Neural cell (in vitro differentiated cells): ENCODE data around the gene COPZ1. TPM values are rescaled to one million over a fixed set of nuclear protein-coding genes. Genes with fewer than 3 reads are reported as not detected.

Experiments used
- H2AFZ ChIP-seq: fragments of 200-600, 300-800 bp; sonication (generic), shearing (Covaris generic); 2 replicates; pipeline ENCODE4 v1.6.0; 2014; ENCODE audit warnings: low read depth, mild to moderate bottlenecking, antibody characterized with exemption, low read length, moderate library complexity
- H3F3A ChIP-seq: fragments of 200-600 bp; shearing (Covaris generic); 2 replicates; pipeline ENCODE4 v1.6.1; 2016; ENCODE audit warnings: mild to moderate bottlenecking, moderate library complexity, mixed read lengths, antibody characterized with exemption, low read length; ENCODE audit not compliant: insufficient read depth, poor library complexity, severe bottlenecking
- H3K27ac ChIP-seq: fragments of 200-600, 300-800 bp; sonication (generic), shearing (Covaris generic); 2 replicates; pipeline ENCODE4 v1.5.1; 2014; ENCODE audit warnings: mild to moderate bottlenecking, low read length, moderate library complexity
- H3K27me3 ChIP-seq: fragments of 300-800, 200-600 bp; sonication (generic), shearing (Covaris generic); 2 replicates; pipeline ENCODE4 v1.6.0; 2014; ENCODE audit warnings: mild to moderate bottlenecking, low read depth, low read length, moderate library complexity; ENCODE audit not compliant: insufficient read depth
- H3K36me3 ChIP-seq: fragments of 300-800, 200-600 bp; sonication (generic), shearing (Covaris generic); 2 replicates; pipeline ENCODE4 v1.5.1; 2014; ENCODE audit warnings: mild to moderate bottlenecking, antibody characterized with exemption, low read length, moderate library complexity; ENCODE audit not compliant: insufficient read depth
- H3K4me2 ChIP-seq: fragments of 300-800, 200-600 bp; sonication (generic), shearing (Covaris generic); 2 replicates; pipeline ENCODE4 v1.6.0; 2014; ENCODE audit warnings: mild to moderate bottlenecking, low read length
- H3K4me3 ChIP-seq: fragments of 300-800, 200-600 bp; sonication (generic), shearing (Covaris generic); 2 replicates; pipeline ENCODE4 v1.5.1; 2014; ENCODE audit warnings: mild to moderate bottlenecking, low read length, moderate library complexity
- H3K79me2 ChIP-seq: fragments of 200-600 bp; shearing (Covaris generic); replicated peaks from 2 replicates; pipeline ENCODE4 v1.6.0; 2014; ENCODE audit warnings: mild to moderate bottlenecking, low read length, moderate library complexity; ENCODE audit not compliant: insufficient read depth
- H3K9ac ChIP-seq: fragments of 300-800, 200-600 bp; sonication (generic), shearing (Covaris generic); 2 replicates; pipeline ENCODE4 v1.6.1; 2016; ENCODE audit warnings: mild to moderate bottlenecking, low read length, mixed read lengths
- H3K9me2 ChIP-seq: fragments of 200-600 bp; shearing (Covaris generic); 2 replicates; pipeline ENCODE4 v1.6.1; 2016; ENCODE audit warnings: mild to moderate bottlenecking, low read length, mixed read lengths; ENCODE audit not compliant: insufficient read depth
- H3K9me3 ChIP-seq: fragments of 200-600, 300-800 bp; sonication (generic), shearing (Covaris generic); 2 replicates; pipeline ENCODE4 v1.6.1; 2016; ENCODE audit warnings: mild to moderate bottlenecking, mixed run types, low read length, moderate library complexity, mixed read lengths
- H4K20me1 ChIP-seq: fragments of 200-600 bp; shearing (Covaris generic); 2 replicates; pipeline ENCODE4 v1.6.1; 2016; ENCODE audit warnings: mild to moderate bottlenecking, mixed run types; ENCODE audit not compliant: insufficient read depth
- CTCF ChIP-seq: fragments of 450-650 bp; IDR thresholded peaks from 2 replicates; pipeline ENCODE4 v1.5.1; 2014; ENCODE audit warnings: antibody characterized with exemption, mild to moderate bottlenecking, moderate library complexity; ENCODE audit not compliant: poor library complexity, severe bottlenecking
- EP300 ChIP-seq: fragments of 450-650 bp; conservative IDR thresholded peaks from 2 replicates; pipeline ENCODE4 v1.6.1; 2014; ENCODE audit warnings: antibody characterized with exemption, mild to moderate bottlenecking, moderate library complexity; ENCODE audit not compliant: poor library complexity, severe bottlenecking
- EZH2 ChIP-seq: fragments of 200-600, 300-800 bp; shearing (Covaris generic), sonication (generic); IDR thresholded peaks from 2 replicates; pipeline ENCODE4 v1.6.1; 2014; ENCODE audit warnings: antibody characterized with exemption, low read length, borderline replicate concordance, mild to moderate bottlenecking; ENCODE audit not compliant: insufficient read depth, poor library complexity, severe bottlenecking
- MXI1 ChIP-seq: fragments of 450-650 bp; conservative IDR thresholded peaks from 2 replicates; pipeline ENCODE4 v1.6.1; 2014; ENCODE audit warnings: antibody characterized with exemption, mild to moderate bottlenecking; ENCODE audit not compliant: poor library complexity, severe bottlenecking
- POLR2AphosphoS5 ChIP-seq: IDR thresholded peaks from 2 replicates; pipeline ENCODE4 v1.6.1; 2012
- RAD21 ChIP-seq: fragments of 450-650 bp; conservative IDR thresholded peaks from 2 replicates; pipeline ENCODE4 v1.6.1; 2014; ENCODE audit warnings: antibody characterized with exemption, mild to moderate bottlenecking, moderate library complexity
- REST ChIP-seq: IDR thresholded peaks from 2 replicates; pipeline ENCODE4 v1.6.1; 2012; ENCODE audit warnings: borderline replicate concordance
- SMC3 ChIP-seq: fragments of 450-650 bp; conservative IDR thresholded peaks from 2 replicates; pipeline ENCODE4 v1.6.1; 2014; ENCODE audit warnings: antibody characterized with exemption, mild to moderate bottlenecking, moderate library complexity; ENCODE audit not compliant: poor library complexity
- TAF1 ChIP-seq: IDR thresholded peaks from 2 replicates; pipeline ENCODE4 v1.6.1; 2012; ENCODE audit warnings: low read depth
- polyA plus RNA-seq: library from polyadenylated mRNA; depleted of rRNA; stranded (reverse); fragments of >200 nt; gene quantifications from 2 replicates; pipeline ENCODE4 v1.2.3, GENCODE V29; 2014

COPZ1 gene
- polyA plus RNA-seq, 1 donor from 2014 or later, result 192 TPM

- H3K36me3 ChIP-seq, result no peaks in the 10 kb centered on the region
- H3K27me3 ChIP-seq, result no peaks in the 10 kb centered on the region
- no peak overlapping the region for H2AFZ ChIP-seq
- no peak overlapping the region for H3K4me3 ChIP-seq
- H3K4me2 ChIP-seq, result no peak overlapping the region
- H3F3A ChIP-seq, result no peaks in the 10 kb centered on the region
- no peaks in the 10 kb centered on the region for H3K9me2 ChIP-seq
- H3K9ac ChIP-seq, result no peak overlapping the region
- H3K27ac ChIP-seq, result no peak overlapping the region
- no peaks in the 10 kb centered on the region for H4K20me1 ChIP-seq
- H3K79me2 ChIP-seq, result no peaks in the 10 kb centered on the region
- TF ChIP-seq EP300 (no peak), EZH2 (no peak), REST (no peak), MXI1 (no peak), SMC3 (no peak), TAF1 (no peak), CTCF (no peak), POLR2AphosphoS5 (no peak), RAD21 (no peak)
- H3K9me3 ChIP-seq, result no peaks in the 10 kb centered on the region
Observed at GRCh38 chr12:54395545-54395944, 70.6 kb downstream of the COPZ1 start.

DNA sequence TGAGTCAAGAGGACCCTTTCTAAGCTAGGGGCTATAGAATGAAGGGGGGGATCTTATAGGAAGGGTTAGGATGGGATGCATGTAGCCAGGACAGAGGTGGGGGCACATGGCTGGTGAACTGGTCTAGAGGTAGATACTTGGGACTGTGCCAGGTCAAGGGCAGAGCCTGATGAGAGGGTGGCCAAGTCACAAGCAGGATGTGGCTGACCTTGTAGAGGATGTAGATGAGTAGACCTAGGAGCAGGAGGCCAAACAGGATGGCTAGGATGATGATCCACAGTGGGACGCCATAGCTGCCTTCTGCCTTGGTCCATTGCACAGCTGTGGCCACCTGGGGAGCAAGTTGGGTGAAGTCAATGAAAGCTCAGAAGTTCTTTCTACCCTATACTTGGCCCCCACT, 72.2 kb downstream of the COPZ1 start:
- H3F3A ChIP-seq, result no peaks in the 10 kb centered on the region
- H3K9me3 ChIP-seq, result no peaks in the 10 kb centered on the region
- TF ChIP-seq SMC3 (no peak), MXI1 (no peak), EZH2 (no peak), EP300 (no peak), POLR2AphosphoS5 (no peak), REST (no peak), CTCF (no peak), RAD21 (no peak), TAF1 (no peak)
- H3K4me2 ChIP-seq, result no peak overlapping the region
- H4K20me1 ChIP-seq, result no peaks in the 10 kb centered on the region
- no peak overlapping the region for H2AFZ ChIP-seq
- H3K27ac ChIP-seq, result no peak overlapping the region
- H3K79me2 ChIP-seq, result no peaks in the 10 kb centered on the region
- H3K9ac ChIP-seq, result no peak overlapping the region
- no peaks in the 10 kb centered on the region for H3K27me3 ChIP-seq
- H3K9me2 ChIP-seq, result no peaks in the 10 kb centered on the region
- no peaks in the 10 kb centered on the region for H3K36me3 ChIP-seq
- H3K4me3 ChIP-seq, result no peak overlapping the region
